Spleen (tissue), 7 donors: ENCODE measurements around the gene PROX1.

Experiments
- CTCF ChIP-seq, 11 experiments: fragments of 200-600 bp in 7 of 11; fragments of 450-650 bp in 4 of 11; sonication (generic) in 4 of 11; IDR thresholded peaks in 8 of 11; conservative IDR thresholded peaks in 3 of 11; 1 replicate in 7 of 11; 2 replicates in 4 of 11; pipeline versions ENCODE4 v1.4.0 to v1.8.0; 2016 to 2021; ENCODE audit warnings: antibody characterized with exemption in 11 of 11, inconsistent platforms in 4 of 11, mild to moderate bottlenecking in 1 of 11
- POLR2A ChIP-seq, 3 donors: fragments of 450-650 bp; IDR thresholded peaks; one replicate each; pipeline ENCODE4 v1.5.1; 2017; ENCODE audit warnings: antibody characterized with exemption in 3 of 3, mild to moderate bottlenecking in 1 of 3
- donor health status: DM: no; HTN: no; CAD: no; lungs with moderate emphysema.
- donor health status: DM: no; HTN: no; CAD: no.
- donor health status: DM: no; HTN: no; CAD: no.

DNA sequence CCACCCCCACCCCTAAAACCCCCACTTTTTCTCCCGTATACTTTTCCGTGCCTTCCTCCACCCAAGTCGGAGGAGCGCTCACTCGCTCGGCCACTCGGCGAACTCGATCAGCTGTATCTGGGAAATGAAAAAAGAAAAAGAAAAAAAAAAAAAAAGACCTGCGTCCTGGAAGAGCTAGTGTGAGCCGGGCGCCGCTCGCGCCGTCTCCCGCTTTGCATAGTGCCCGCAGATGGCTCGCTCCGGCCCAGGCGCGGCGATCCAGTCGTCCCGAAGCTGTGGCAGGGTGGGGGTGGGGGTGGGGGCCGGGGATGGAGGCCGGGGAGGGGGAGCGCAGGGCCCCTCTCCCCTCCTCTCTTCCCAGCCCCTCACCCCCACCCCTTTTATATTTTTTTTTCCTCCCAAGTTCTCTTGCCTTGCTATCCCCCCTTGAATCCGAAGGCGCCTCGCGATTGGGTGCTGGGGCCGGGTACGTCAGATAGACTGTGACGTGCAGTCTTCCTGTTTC is 299 bp upstream of the PROX1 start:
- TF ChIP-seq POLR2A (IDR thresholded peaks at IDR 0.05): no peak
- no peak for TF ChIP-seq CTCF (IDR thresholded peaks at IDR 0.05 in 8 of 11, conservative IDR thresholded peaks at IDR 0.05 in 3 of 11)
